Loucy (cell line): ENCODE results near the gene NR2C2.

ENCODE experiments used
- EZH2phosphoT487 ChIP-seq: fragments of 200-600 bp; IDR thresholded peaks from 2 replicates; pipeline ENCODE4 v1.6.1; 2018; ENCODE audit warnings: antibody characterized with exemption, mild to moderate bottlenecking, moderate library complexity, borderline replicate concordance
- TF ChIP-seq, protein P1 (sequence below): fragments of 200-600 bp; sonication (generic); conservative IDR thresholded peaks from 2 replicates; pipeline ENCODE4 v1.5.1; 2014; ENCODE audit warnings: mild to moderate bottlenecking, antibody characterized with exemption, low read length

DNA sequence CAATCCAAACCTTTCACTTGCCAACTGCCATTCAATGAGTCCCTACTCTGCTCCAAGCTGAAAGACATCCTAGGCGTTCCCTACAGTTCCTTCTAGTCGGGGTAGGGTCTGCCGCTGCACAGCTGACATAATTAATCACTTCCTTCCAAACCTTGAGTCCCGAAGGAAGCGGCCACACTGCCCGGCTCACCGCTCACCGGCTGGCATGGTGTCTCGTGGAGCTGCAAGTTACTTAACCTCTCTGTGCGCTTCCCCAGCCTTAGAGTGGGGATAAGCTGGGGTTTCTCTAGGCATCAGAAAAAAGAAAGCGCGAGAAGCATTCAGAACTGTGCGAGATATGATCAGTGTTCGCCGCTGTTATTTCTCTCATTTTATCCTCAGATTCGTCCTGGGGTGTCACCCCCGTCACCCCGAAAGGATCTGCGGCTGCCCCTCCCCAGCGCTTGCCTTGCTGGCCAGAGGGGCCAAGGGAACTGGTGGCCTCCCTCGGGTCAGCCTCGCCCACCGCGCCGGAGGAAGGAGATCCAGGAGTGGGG lies 117.0 kb downstream of the NR2C2 start:
- TF ChIP-seq, protein P1, sequence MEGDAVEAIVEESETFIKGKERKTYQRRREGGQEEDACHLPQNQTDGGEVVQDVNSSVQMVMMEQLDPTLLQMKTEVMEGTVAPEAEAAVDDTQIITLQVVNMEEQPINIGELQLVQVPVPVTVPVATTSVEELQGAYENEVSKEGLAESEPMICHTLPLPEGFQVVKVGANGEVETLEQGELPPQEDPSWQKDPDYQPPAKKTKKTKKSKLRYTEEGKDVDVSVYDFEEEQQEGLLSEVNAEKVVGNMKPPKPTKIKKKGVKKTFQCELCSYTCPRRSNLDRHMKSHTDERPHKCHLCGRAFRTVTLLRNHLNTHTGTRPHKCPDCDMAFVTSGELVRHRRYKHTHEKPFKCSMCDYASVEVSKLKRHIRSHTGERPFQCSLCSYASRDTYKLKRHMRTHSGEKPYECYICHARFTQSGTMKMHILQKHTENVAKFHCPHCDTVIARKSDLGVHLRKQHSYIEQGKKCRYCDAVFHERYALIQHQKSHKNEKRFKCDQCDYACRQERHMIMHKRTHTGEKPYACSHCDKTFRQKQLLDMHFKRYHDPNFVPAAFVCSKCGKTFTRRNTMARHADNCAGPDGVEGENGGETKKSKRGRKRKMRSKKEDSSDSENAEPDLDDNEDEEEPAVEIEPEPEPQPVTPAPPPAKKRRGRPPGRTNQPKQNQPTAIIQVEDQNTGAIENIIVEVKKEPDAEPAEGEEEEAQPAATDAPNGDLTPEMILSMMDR: no peak
- TF ChIP-seq EZH2phosphoT487: no peak
